GM23248 (cell line): ENCODE results near the gene KCNMA1.

Experiments
- EZH2 ChIP-seq: fragments of 200-600 bp; sonication (generic); IDR thresholded peaks from 2 replicates; pipeline ENCODE4 v1.6.1; 2018; ENCODE audit warnings: antibody characterized with exemption, mild to moderate bottlenecking; ENCODE audit not compliant: insufficient read depth, poor library complexity, severe bottlenecking
- EZH2phosphoT487 ChIP-seq: fragments of 200-600 bp; sonication (generic); IDR thresholded peaks from 2 replicates; pipeline ENCODE4 v1.6.1; 2018; ENCODE audit warnings: antibody characterized with exemption, moderate library complexity, mild to moderate bottlenecking, low read depth; ENCODE audit not compliant: insufficient read depth

GRCh38 chr10:77592946-77593636 is 44.5 kb downstream of the KCNMA1 start:
- TF ChIP-seq EZH2 (no peak), EZH2phosphoT487 (no peak)
